H54 (cell line): ENCODE results near the gene RABL2B.
"Not testable (repeated sequence)": the region's sequence is repeated elsewhere in the genome, so short reads cannot be mapped to it uniquely, and the experiment has no call there.

Source experiments
- DNase-seq: peaks from one replicate; pipeline ENCODE4 v3.0.0; 2011; ENCODE audit warnings: low spot score, mixed read lengths; ENCODE audit not compliant: insufficient read length
- FAIRE-seq: peaks from 3 replicates; lab custom pipeline; 2011; peaks lifted over from hg19 to GRCh38; lab: Jason Lieb, UNC
- POLR2A ChIP-seq: IDR thresholded peaks from 2 replicates; pipeline ENCODE4 v1.6.1; 2011; ENCODE audit warnings: low read depth, mild to moderate bottlenecking, low read length

The RABL2B gene

GRCh38 chr22:50783033-50783879 is at the start of gene RABL2B:
Gene RABL2B, minus strand, starts transcription at chr22:50783636. Its CDS starts 1,342 bp downstream, at chr22:50782294.
- peak; percentile 79 for DNase-seq
- peak; percentile 62 for TF ChIP-seq POLR2A
- FAIRE-seq: not testable (repeated sequence)

- not testable (repeated sequence) for DNase-seq, FAIRE-seq
Observed at GRCh38 chr22:50786936-50787335, 3.5 kb upstream of the RABL2B start.

GRCh38 chr22:50785289-50785688 is 1.9 kb upstream of the RABL2B start:
- not testable (repeated sequence) for FAIRE-seq, DNase-seq

DNA sequence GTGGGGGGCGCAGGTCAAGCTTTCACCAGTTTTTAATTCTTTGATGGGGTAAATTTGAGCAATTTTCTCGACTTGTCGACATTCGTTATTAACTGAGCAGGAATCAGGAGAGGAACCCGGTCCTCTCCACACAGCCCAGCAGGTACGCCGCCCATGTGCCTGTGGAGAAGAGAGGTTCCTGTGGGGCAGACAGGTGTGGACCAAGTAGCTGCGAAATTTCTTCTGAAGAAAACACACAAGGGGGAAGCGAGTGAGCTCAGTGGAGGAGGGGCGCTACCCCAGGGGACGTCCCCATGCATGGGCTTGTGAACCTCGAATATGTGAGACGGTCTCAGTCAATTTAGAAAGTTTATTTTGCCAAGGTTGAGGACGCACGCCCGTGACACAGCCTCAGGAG is 442 bp upstream of the RABL2B start:
- DNase-seq, FAIRE-seq: not testable (repeated sequence)

- not testable (repeated sequence) for FAIRE-seq, DNase-seq
Observed at GRCh38 chr22:50782253-50782652, 1.2 kb downstream of the RABL2B start.

GRCh38 chr22:50780244-50780643 is 3.2 kb downstream of the RABL2B start:
- not testable (repeated sequence) for FAIRE-seq, DNase-seq

- DNase-seq, FAIRE-seq: not testable (repeated sequence)
Observed at GRCh38 chr22:50777631-50778030, 5.8 kb downstream of the RABL2B start.

- not testable (repeated sequence) for FAIRE-seq
- peak; percentile 7 for DNase-seq
Observed at GRCh38 chr22:50775132-50775531, 8.3 kb downstream of the RABL2B start.

- not testable (repeated sequence) for DNase-seq, FAIRE-seq
Observed at GRCh38 chr22:50764288-50764687, 19.1 kb downstream of the RABL2B start.

- not testable (repeated sequence) for FAIRE-seq, DNase-seq
Observed at GRCh38 chr22:50761829-50762228, 21.6 kb downstream of the RABL2B start.

- peak; percentile 77 for FAIRE-seq
- DNase-seq: not testable (repeated sequence)
Observed at GRCh38 chr22:50759597-50760341, 23.7 kb downstream of the RABL2B start.

DNA sequence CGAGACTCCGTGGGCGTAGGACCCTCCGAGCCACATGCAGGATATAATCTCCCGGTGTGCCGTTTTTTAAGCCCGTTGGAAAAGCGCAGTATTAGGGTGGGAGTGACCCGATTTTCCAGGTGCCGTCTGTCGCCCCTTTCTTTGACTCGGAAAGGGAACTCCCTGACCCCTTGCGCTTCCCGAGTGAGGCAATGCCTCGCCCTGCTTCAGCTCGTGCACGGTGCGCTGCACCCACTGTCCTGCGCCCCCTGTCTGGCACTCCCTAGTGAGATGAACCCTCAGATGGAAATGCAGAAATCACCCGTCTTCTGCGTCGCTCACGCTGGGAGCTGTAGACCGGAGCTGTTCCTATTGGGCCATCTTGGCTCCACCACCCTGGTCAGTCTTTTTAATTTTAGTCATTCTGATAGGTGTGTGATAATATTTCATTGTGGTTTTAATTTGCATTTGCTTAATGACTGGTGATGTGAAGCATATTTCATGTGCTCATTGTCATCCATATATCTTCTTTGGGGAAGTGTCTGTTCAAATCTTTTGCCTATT is 26.4 kb downstream of the RABL2B start:
- DNase-seq, FAIRE-seq: not testable (repeated sequence)

GRCh38 chr22:50756406-50756805 is 27.0 kb downstream of the RABL2B start:
- FAIRE-seq, DNase-seq: not testable (repeated sequence)

GRCh38 chr22:50755251-50755650 is 28.2 kb downstream of the RABL2B start:
- not testable (repeated sequence) for FAIRE-seq, DNase-seq

DNA sequence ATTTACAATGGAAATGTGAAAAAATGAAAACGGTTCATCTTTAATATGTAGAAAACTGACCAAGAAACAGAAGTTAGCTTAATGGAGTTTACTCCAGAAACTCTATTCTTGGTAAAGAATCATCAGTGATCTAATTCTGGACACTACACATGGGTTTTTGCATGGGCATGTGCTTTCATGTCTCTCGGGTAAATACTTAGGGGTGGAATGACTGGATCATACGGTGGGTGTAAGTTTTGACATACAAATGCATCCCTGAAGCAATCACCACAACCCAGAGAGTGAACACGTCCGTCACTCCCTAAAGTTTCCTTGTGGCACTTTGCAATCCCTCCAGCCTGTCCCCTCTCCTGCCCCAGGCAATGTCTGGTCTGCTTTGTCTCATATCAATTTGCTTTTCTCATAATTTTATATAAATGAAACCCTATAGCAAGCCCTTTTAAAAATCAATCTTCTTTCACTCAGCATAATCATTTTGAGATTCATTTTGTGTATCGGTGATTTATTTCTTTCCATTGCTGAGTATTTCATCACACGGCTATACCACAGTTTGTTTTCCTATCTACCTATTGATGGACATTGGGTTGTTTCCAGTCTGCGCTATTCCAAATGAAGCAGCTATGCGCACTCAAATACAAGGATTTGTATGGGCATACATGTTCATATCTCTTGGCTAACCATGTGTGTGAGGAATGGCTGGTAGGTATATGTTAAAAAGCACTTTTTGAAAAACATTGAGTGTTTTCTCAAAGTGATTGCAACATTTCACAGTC is 33.9 kb downstream of the RABL2B start:
- FAIRE-seq, DNase-seq: not testable (repeated sequence)

GRCh38 chr22:50748630-50749029 is 34.8 kb downstream of the RABL2B start:
- not testable (repeated sequence) for DNase-seq, FAIRE-seq

DNA sequence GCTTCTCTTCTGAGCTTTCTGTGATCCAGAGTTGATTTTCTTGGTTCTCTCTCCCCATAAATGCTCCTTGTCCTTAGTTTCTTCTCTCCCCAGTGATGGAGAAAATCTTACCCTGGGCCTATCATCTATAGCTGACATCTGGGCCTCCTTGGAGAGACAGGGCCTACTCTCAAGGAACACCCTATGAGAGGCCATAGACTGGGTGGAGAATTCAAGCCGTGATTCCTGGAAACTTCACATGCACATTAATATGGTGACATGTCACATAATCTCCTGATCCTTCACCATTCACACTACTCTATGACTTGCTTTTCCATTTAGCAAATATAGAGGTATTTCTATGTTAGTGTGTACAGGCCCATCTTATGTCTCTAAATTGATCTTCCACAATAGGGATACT is 35.9 kb downstream of the RABL2B start:
- not testable (repeated sequence) for DNase-seq, FAIRE-seq

DNA sequence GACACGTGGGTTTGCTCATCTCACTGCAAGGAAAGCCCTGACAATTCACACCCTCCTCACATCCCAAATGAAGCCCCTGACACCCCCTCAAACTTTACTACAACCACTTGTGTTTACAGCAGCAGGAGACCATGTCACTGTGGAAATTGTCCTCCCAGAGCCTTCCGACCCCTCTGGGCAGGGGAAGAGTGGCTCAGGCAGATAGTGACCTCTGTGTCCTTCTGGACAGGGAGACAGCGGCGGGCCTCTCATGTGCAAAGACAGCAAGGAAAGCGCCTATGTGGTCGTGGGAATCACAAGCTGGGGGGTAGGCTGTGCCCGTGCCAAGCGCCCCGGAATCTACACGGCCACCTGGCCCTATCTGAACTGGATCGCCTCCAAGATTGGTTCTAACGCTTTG is 39.0 kb downstream of the RABL2B start:
- DNase-seq, FAIRE-seq: not testable (repeated sequence)

- FAIRE-seq, DNase-seq: not testable (repeated sequence)
Observed at GRCh38 chr22:50740714-50741113, 42.7 kb downstream of the RABL2B start.
